ENCODE results near the gene TMEM242. TPM values are rescaled to one million over a fixed set of nuclear protein-coding genes. Genes with fewer than 3 reads are reported as not detected.

TMEM242 gene
- total and polyA plus RNA-seq, 10 of the 15 experiments (the other 5 are each of a cell fraction or from before 2014, with no cell fraction given), result 2.8 to 9.8 (median 5.5) TPM

DNA sequence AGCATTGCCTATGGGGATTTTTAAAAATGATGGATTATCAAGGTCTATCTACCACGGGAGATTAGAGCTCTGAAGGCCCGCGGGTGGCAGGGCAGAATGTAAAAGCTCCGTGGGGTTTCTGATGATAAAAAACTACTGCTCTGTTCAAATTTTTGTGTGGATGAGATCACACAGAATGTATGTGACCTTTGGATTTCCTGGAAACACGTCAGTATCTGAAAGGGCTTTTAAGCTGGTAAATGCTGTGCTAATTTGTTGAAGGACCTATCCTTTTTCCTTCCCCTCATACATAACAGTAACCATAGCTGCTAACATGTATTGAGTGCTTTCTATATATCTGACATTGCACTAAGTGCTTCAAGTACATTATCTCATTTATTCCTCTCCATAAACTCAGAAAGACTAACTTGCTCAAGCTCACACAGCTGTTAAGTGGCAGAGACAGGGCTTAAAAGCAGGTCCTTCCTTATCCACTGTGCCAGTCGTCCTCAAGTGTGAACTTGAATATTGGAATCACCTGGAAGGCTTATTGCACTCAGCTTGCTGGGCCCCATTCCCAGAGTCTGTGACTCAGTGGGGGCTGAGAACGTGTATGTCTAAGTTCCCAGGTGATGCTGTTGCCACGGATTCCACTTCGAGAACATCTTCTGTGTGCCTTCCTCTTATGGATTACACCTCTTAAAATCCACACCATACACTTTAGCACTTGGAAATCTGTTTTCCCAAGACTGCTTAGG is 1.9 kb upstream of the TMEM242 start:
- Histone ChIP-seq H3K79me2 (ENCODE audit: control insufficient read depth, insufficient read depth, low read length) (no peaks in the 10 kb centered on the region), H2AFZ (ENCODE audit: control insufficient read depth, low read depth, low read length) (no peak overlapping the region), H4K20me1 (ENCODE audit: control insufficient read depth, insufficient read depth) (no peaks in the 10 kb centered on the region), H3K27ac (ENCODE audit: control insufficient read depth, insufficient read depth) (no peak overlapping the region), H3K4me3 (no peak overlapping the region), H3K9ac (ENCODE audit: control insufficient read depth, insufficient read depth, low read length) (no peak overlapping the region), H3K27me3 (replicated peaks in 1 of 2; ENCODE audit: control insufficient read depth in 2 of 2, insufficient read depth in 2 of 2, low read length in 1 of 2) (peaks cover 2 to 6% of the 10 kb centered on the region in 2 experiments; a peak in 3 of 4 replicates), H3K4me2 (ENCODE audit: control insufficient read depth, insufficient read depth) (no peak overlapping the region), H3K36me3 (ENCODE audit: control insufficient read depth in 2 of 2, insufficient read depth in 2 of 2, low read length in 1 of 2) (no peaks in the 10 kb centered on the region), H3K4me1 (ENCODE audit: control insufficient read depth, insufficient read depth, low read length) (peaks cover 9% of the 10 kb centered on the region), H3K9me3 (replicated peaks; ENCODE audit: control insufficient read depth, insufficient read depth, low read length) (no peaks in the 10 kb centered on the region)
- ChIA-PET SMC1A (ENCODE audit: uncharacterized antibody, unreplicated experiment) (interaction anchor here (0.7 to 5.9 kb wide), 16 partner anchors 9 to 340 kb away, joined by 3 to 60 read pairs (median 7); no protein-coding TSS in a partner anchor), CTCF (interaction anchor here (0.6 to 8.8 kb wide), 15 partner anchors 10 to 341 kb away, joined by 3 to 104 read pairs (median 4); no protein-coding TSS in a partner anchor), POLR2A (interaction anchor here (1.0 to 1.4 kb wide), 5 partner anchors 11 to 371 kb away, joined by 3 to 4 read pairs (median 3); no protein-coding TSS in a partner anchor), RAD21 (ENCODE audit: unreplicated experiment) (interaction anchor here (1.3 to 6.3 kb wide), 10 partner anchors 10 to 289 kb away, joined by 3 to 78 read pairs (median 11); no protein-coding TSS in a partner anchor)
- in situ Hi-C loops (cut with MboI), result no loop called here
- BruUV-seq (replicated peaks), result no TSS peak
- intact Hi-C loops (cut with micrococcal nuclease; ENCODE audit: unreplicated experiment), result loop anchor here (5.0 kb wide), 1 partner anchor 437 kb away; no protein-coding TSS in a partner anchor
- DNase-seq (ENCODE audit: low read depth, low spot score), result no peak
- WGBS (ENCODE audit: insufficient coverage, insufficient replicate concordance, low lambda C conversion rate, missing lambda C conversion rate), result 79% methylated on average over 9 of the region's 9 CpGs
- TF ChIP-seq GATAD2B (conservative IDR thresholded peaks at IDR 0.05; ENCODE audit: low read depth) (no peak), FOXM1 (IDR thresholded peaks at IDR 0.05; ENCODE audit: low read depth, low read length) (no peak), KAT2A (conservative IDR thresholded peaks at IDR 0.05; ENCODE audit: control insufficient read depth, low read depth, low read length) (no peak), RELA (IDR thresholded peaks at IDR 0.05; ENCODE audit: borderline replicate concordance, partially characterized antibody) (no peak), YY1 (IDR thresholded peaks at IDR 0.05; ENCODE audit: low read depth, low read length) (no peak), ZNF207 (IDR thresholded peaks at IDR 0.05; ENCODE audit: borderline replicate concordance) (no peak), HDAC6 (IDR thresholded peaks at IDR 0.05; ENCODE audit: unreplicated experiment) (no peak), SMAD5 (IDR thresholded peaks at IDR 0.05; ENCODE audit: low read depth) (no peak), FOXK2 (IDR thresholded peaks at IDR 0.05) (no peak), CHD4 (IDR thresholded peaks at IDR 0.05) (no peak), YBX1 (IDR thresholded peaks at IDR 0.05) (no peak), SIX5 (IDR thresholded peaks at IDR 0.05; ENCODE audit: low read depth, low read length, severe bottlenecking) (no peak), POU2F2 (IDR thresholded peaks at IDR 0.05; ENCODE audit: borderline replicate concordance, low read depth, low read length) (no peak), CEBPB (IDR thresholded peaks at IDR 0.05; ENCODE audit: borderline replicate concordance in 1 of 2, low read depth in 2 of 2, low read length in 2 of 2) (no peak), ZNF274 (IDR thresholded peaks at IDR 0.05; ENCODE audit: insufficient read depth, insufficient read length) (no peak), CBX5 (IDR thresholded peaks at IDR 0.05; ENCODE audit: low read depth) (no peak), TARDBP (IDR thresholded peaks at IDR 0.05; ENCODE audit: borderline replicate concordance) (no peak)
- TF ChIP-seq, protein P1, sequence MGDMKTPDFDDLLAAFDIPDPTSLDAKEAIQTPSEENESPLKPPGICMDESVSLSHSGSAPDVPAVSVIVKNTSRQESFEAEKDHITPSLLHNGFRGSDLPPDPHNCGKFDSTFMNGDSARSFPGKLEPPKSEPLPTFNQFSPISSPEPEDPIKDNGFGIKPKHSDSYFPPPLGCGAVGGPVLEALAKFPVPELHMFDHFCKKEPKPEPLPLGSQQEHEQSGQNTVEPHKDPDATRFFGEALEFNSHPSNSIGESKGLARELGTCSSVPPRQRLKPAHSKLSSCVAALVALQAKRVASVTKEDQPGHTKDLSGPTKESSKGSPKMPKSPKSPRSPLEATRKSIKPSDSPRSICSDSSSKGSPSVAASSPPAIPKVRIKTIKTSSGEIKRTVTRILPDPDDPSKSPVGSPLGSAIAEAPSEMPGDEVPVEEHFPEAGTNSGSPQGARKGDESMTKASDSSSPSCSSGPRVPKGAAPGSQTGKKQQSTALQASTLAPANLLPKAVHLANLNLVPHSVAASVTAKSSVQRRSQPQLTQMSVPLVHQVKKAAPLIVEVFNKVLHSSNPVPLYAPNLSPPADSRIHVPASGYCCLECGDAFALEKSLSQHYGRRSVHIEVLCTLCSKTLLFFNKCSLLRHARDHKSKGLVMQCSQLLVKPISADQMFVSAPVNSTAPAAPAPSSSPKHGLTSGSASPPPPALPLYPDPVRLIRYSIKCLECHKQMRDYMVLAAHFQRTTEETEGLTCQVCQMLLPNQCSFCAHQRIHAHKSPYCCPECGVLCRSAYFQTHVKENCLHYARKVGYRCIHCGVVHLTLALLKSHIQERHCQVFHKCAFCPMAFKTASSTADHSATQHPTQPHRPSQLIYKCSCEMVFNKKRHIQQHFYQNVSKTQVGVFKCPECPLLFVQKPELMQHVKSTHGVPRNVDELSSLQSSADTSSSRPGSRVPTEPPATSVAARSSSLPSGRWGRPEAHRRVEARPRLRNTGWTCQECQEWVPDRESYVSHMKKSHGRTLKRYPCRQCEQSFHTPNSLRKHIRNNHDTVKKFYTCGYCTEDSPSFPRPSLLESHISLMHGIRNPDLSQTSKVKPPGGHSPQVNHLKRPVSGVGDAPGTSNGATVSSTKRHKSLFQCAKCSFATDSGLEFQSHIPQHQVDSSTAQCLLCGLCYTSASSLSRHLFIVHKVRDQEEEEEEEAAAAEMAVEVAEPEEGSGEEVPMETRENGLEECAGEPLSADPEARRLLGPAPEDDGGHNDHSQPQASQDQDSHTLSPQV (IDR thresholded peaks at IDR 0.05), result no peak
- TF ChIP-seq, protein P2, sequence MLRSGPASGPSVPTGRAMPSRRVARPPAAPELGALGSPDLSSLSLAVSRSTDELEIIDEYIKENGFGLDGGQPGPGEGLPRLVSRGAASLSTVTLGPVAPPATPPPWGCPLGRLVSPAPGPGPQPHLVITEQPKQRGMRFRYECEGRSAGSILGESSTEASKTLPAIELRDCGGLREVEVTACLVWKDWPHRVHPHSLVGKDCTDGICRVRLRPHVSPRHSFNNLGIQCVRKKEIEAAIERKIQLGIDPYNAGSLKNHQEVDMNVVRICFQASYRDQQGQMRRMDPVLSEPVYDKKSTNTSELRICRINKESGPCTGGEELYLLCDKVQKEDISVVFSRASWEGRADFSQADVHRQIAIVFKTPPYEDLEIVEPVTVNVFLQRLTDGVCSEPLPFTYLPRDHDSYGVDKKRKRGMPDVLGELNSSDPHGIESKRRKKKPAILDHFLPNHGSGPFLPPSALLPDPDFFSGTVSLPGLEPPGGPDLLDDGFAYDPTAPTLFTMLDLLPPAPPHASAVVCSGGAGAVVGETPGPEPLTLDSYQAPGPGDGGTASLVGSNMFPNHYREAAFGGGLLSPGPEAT (IDR thresholded peaks at IDR 0.05; ENCODE audit: low read depth), result no peak
- FAIRE-seq, result no peak
- ATAC-seq, result no peak
